ENCODE measurements around the gene CAPN13. TPM values are rescaled to one million over a fixed set of nuclear protein-coding genes. Genes with fewer than 3 reads are reported as not detected.
"Not testable (repeated sequence)": the region's sequence is repeated elsewhere in the genome, so short reads cannot be mapped to it uniquely, and the experiment has no call there.

The CAPN13 gene
- total and polyA plus RNA-seq, 4 donors, result 0.13 to 0.42 TPM; not detected in 2

- Histone ChIP-seq H3K36me3 (ENCODE audit: control insufficient read depth in 4 of 4, insufficient read depth in 3 of 4, low read depth in 1 of 4, low read length in 3 of 4) (no peaks in the 10 kb centered on the region), H3K9me3 (ENCODE audit: control insufficient read depth in 4 of 4, low read length in 3 of 4) (peaks cover 0 to 19% (median 3%) of the 10 kb centered on the region in 4 donors), H3K4me1 (ENCODE audit: control insufficient read depth in 4 of 4, insufficient read depth in 4 of 4, low read length in 3 of 4) (no peaks in the 10 kb centered on the region), H3K27ac (ENCODE audit: low read depth in 1 of 2, low read length in 2 of 2) (no peak overlapping the region), H3K9ac (ENCODE audit: low read depth in 1 of 2, low read length in 2 of 2) (no peak overlapping the region), H3K4me3 (ENCODE audit: low read depth in 1 of 3, low read length in 3 of 3) (no peak overlapping the region), H3K27me3 (ENCODE audit: control insufficient read depth in 4 of 4, insufficient read depth in 4 of 4, low read length in 3 of 4) (no peaks in the 10 kb centered on the region)
- TF ChIP-seq EGR1 (IDR thresholded peaks at IDR 0.05; ENCODE audit: low read depth in 2 of 2) (no peak), GABPA (IDR thresholded peaks at IDR 0.05 in 1 of 2, conservative IDR thresholded peaks at IDR 0.05 in 1 of 2) (no peak), ZBTB33 (IDR thresholded peaks at IDR 0.05) (no peak), NR2F2 (IDR thresholded peaks at IDR 0.05) (no peak), HNF4G (IDR thresholded peaks at IDR 0.05) (no peak), CTCF (IDR thresholded peaks at IDR 0.05; ENCODE audit: low read depth, low read length, missing input control) (no peak), FOXA1 (IDR thresholded peaks at IDR 0.05) (no peak), TAF1 (conservative IDR thresholded peaks at IDR 0.05) (no peak), SP1 (IDR thresholded peaks at IDR 0.05) (no peak), RAD21 (IDR thresholded peaks at IDR 0.05) (no peak)
- DNase-seq (ENCODE audit: low spot score), result no peak
- WGBS, result 79% methylated on average over 1 of the region's 1 CpG
Observed at GRCh38 chr2:30702694-30703093, 104.6 kb downstream of the CAPN13 start.

- TF ChIP-seq TAF1 (conservative IDR thresholded peaks at IDR 0.05), result no peak
- no peak for TF ChIP-seq YY1 (IDR thresholded peaks at IDR 0.05)
- no peak for TF ChIP-seq EGR1 (IDR thresholded peaks at IDR 0.05; ENCODE audit: low read depth in 2 of 2)
- TF ChIP-seq ATF3 (IDR thresholded peaks at IDR 0.05), result no peak
- no peak for TF ChIP-seq RXRA (IDR thresholded peaks at IDR 0.05)
- no peak for TF ChIP-seq CTCF (IDR thresholded peaks at IDR 0.05; ENCODE audit: low read depth, low read length, missing input control)
- TF ChIP-seq NR2F2 (IDR thresholded peaks at IDR 0.05), result no peak
- no peak for TF ChIP-seq GABPA (IDR thresholded peaks at IDR 0.05 in 1 of 2, conservative IDR thresholded peaks at IDR 0.05 in 1 of 2)
- TF ChIP-seq JUND (IDR thresholded peaks at IDR 0.05), result no peak
- no peak for TF ChIP-seq MAX (IDR thresholded peaks at IDR 0.05)
- TF ChIP-seq RAD21 (IDR thresholded peaks at IDR 0.05), result no peak
- TF ChIP-seq REST (IDR thresholded peaks at IDR 0.05), result no peak
- TF ChIP-seq FOXA1 (IDR thresholded peaks at IDR 0.05), result no peak
- Histone ChIP-seq H3K9ac (ENCODE audit: low read depth in 1 of 2, low read length in 2 of 2) (no peak overlapping the region), H3K27me3 (ENCODE audit: control insufficient read depth in 4 of 4, insufficient read depth in 4 of 4, low read length in 3 of 4) (no peaks in the 10 kb centered on the region), H3K4me1 (ENCODE audit: control insufficient read depth in 4 of 4, insufficient read depth in 4 of 4, low read length in 3 of 4) (no peaks in the 10 kb centered on the region), H3K4me3 (ENCODE audit: low read depth in 1 of 3, low read length in 3 of 3) (no peak overlapping the region), H3K9me3 (ENCODE audit: control insufficient read depth in 4 of 4, low read length in 3 of 4) (peaks cover 0 to 19% (median 3%) of the 10 kb centered on the region in 4 donors), H3K27ac (ENCODE audit: low read depth in 1 of 2, low read length in 2 of 2) (no peak overlapping the region), H3K36me3 (ENCODE audit: control insufficient read depth in 4 of 4, insufficient read depth in 3 of 4, low read depth in 1 of 4, low read length in 3 of 4) (no peaks in the 10 kb centered on the region)
- 63% methylated on average over 2 of the region's 2 CpGs for WGBS
- DNase-seq (ENCODE audit: low spot score), result no peak
Observed at GRCh38 chr2:30701782-30702181, 105.5 kb downstream of the CAPN13 start.

GRCh38 chr2:30697242-30698103 is 109.8 kb downstream of the CAPN13 start:
- not testable (repeated sequence) for H3K27me3 ChIP-seq (ENCODE audit: control insufficient read depth in 4 of 4, insufficient read depth in 4 of 4, low read length in 3 of 4); H3K9me3 ChIP-seq (ENCODE audit: control insufficient read depth in 4 of 4, low read length in 3 of 4); H3K4me1 ChIP-seq (ENCODE audit: control insufficient read depth in 4 of 4, insufficient read depth in 4 of 4, low read length in 3 of 4); H3K36me3 ChIP-seq (ENCODE audit: control insufficient read depth in 4 of 4, insufficient read depth in 3 of 4, low read depth in 1 of 4, low read length in 3 of 4); H3K4me3 ChIP-seq (ENCODE audit: low read depth in 1 of 3, low read length in 3 of 3); H3K27ac ChIP-seq (ENCODE audit: low read depth in 1 of 2, low read length in 2 of 2); H3K9ac ChIP-seq (ENCODE audit: low read depth in 1 of 2, low read length in 2 of 2)
- DNase-seq (ENCODE audit: low spot score), result peak; percentile 27
- 90% methylated on average over 18 of the region's 18 CpGs for WGBS
